Neural progenitor cell (in vitro differentiated cells): Measurements from ENCODE around the gene CCNG1.

Experiments used
- EZH2 ChIP-seq: fragments of 200-600 bp; sonication (generic); IDR thresholded peaks from 2 replicates; pipeline ENCODE4 v1.6.1; 2017; ENCODE audit warnings: antibody characterized with exemption, mild to moderate bottlenecking, moderate library complexity
- TF ChIP-seq, protein P1 (sequence below): fragments of 200-600 bp; sonication (generic); IDR thresholded peaks from 2 replicates; pipeline ENCODE4 v1.5.1; 2017; ENCODE audit warnings: antibody characterized with exemption, mild to moderate bottlenecking

DNA sequence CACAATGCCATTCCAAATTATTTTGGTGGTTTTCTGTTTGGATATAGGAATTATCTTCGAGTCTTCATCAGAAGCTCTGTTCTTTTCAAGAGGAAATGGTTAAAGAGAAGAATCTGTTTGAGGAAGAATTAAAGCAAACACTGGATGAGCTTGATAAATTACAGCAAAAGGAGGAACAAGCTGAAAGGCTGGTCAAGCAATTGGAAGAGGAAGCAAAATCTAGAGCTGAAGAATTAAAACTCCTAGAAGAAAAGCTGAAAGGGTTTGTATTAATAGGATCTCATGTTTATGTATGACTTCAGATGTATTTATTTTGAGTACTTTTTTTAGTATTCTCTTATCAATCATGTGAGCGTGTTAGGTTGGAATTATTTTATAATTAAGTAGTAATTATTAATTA lies 38.0 kb downstream of the CCNG1 start:
- TF ChIP-seq, protein P1, sequence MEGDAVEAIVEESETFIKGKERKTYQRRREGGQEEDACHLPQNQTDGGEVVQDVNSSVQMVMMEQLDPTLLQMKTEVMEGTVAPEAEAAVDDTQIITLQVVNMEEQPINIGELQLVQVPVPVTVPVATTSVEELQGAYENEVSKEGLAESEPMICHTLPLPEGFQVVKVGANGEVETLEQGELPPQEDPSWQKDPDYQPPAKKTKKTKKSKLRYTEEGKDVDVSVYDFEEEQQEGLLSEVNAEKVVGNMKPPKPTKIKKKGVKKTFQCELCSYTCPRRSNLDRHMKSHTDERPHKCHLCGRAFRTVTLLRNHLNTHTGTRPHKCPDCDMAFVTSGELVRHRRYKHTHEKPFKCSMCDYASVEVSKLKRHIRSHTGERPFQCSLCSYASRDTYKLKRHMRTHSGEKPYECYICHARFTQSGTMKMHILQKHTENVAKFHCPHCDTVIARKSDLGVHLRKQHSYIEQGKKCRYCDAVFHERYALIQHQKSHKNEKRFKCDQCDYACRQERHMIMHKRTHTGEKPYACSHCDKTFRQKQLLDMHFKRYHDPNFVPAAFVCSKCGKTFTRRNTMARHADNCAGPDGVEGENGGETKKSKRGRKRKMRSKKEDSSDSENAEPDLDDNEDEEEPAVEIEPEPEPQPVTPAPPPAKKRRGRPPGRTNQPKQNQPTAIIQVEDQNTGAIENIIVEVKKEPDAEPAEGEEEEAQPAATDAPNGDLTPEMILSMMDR, result no peak
- TF ChIP-seq EZH2, result no peak
